Panc1 (cell line): ENCODE results near the gene ANKRD23. TPM values are rescaled to one million over a fixed set of nuclear protein-coding genes. Genes with fewer than 3 reads are reported as not detected.

Experiments
- ATAC-seq: fragments of 200-7000 bp; cut with Tn5 transposase; 2 replicates; pipeline ENCODE4 v1.9.1; 2020; ENCODE audit warnings: mild to moderate bottlenecking, moderate library complexity
- BruUV-seq: library from RNA; stranded (reverse); fragments of 400-500 nt; replicated peaks from 2 replicates; lab custom pipeline; 2021; lab: Mats Ljungman, UMichigan
- CTCF ChIA-PET: fragments of 300-600 bp; sonication (Branson Sonifier 250); formaldehyde crosslinking; loops from one replicate; lab custom pipeline; 2022; ENCODE audit warnings: antibody characterized with exemption; lab: Charles Lee
- POLR2A ChIA-PET: fragments of 300-600 bp; sonication (Branson Sonifier 250); formaldehyde crosslinking; loops from one replicate; lab custom pipeline; 2022; ENCODE audit warnings: antibody characterized with exemption; lab: Charles Lee
- DNase-seq: peaks from one replicate; pipeline ENCODE4 v3.0.0-alpha.2; 2010; ENCODE audit warnings: low read depth, low spot score
- H3K27ac ChIP-seq: 2 replicates; pipeline ENCODE4 v1.5.1; 2011; ENCODE audit warnings: mild to moderate bottlenecking, low read length, inconsistent platforms
- H3K27me3 ChIP-seq: fragments of 200-500 bp; sonication (Bioruptor generic); 2 replicates; pipeline ENCODE4 v1.6.0; 2014; ENCODE audit warnings: low read length, inconsistent platforms; ENCODE audit not compliant: control insufficient read depth, insufficient read depth
- H3K36me3 ChIP-seq: fragments of 200-500 bp; sonication (Bioruptor generic); 2 replicates; pipeline ENCODE4 v1.5.1; 2014; ENCODE audit warnings: inconsistent platforms, mild to moderate bottlenecking, low read length, moderate library complexity; ENCODE audit not compliant: control insufficient read depth, insufficient read depth
- H3K4me1 ChIP-seq: 2 replicates; pipeline ENCODE4 v1.5.1; 2011; ENCODE audit warnings: inconsistent platforms, mild to moderate bottlenecking, low read length, moderate library complexity; ENCODE audit not compliant: control insufficient read depth, insufficient read depth
- H3K4me3 ChIP-seq, 2 experiments: 2 replicates each; pipeline ENCODE4 v1.5.1; 2011 to 2012; ENCODE audit warnings: low read depth in 2 of 2, low read length in 2 of 2, mild to moderate bottlenecking in 2 of 2, inconsistent platforms in 1 of 2, moderate library complexity in 1 of 2
- H3K9me3 ChIP-seq: fragments of 200-500 bp; sonication (Bioruptor generic); 2 replicates; pipeline ENCODE4 v1.5.1; 2014; ENCODE audit warnings: low read depth, mild to moderate bottlenecking, inconsistent platforms, low read length, moderate library complexity; ENCODE audit not compliant: control insufficient read depth, insufficient read depth
- CTCF ChIP-seq: fragments of 450-650 bp; IDR thresholded peaks from 2 replicates; pipeline ENCODE4 v1.5.1; 2017; ENCODE audit warnings: mild to moderate bottlenecking
- POLR2AphosphoS5 ChIP-seq: IDR thresholded peaks from 2 replicates; pipeline ENCODE4 v1.6.1; 2012; ENCODE audit warnings: mild to moderate bottlenecking, low read depth, low read length, moderate library complexity
- REST ChIP-seq, 2 experiments: IDR thresholded peaks; 2 replicates each; pipeline ENCODE4 v1.6.1; 2011 to 2012; ENCODE audit warnings: low read depth in 2 of 2, control low read depth in 1 of 2, low read length in 1 of 2, mild to moderate bottlenecking in 1 of 2, moderate library complexity in 1 of 2; ENCODE audit not compliant: insufficient read depth in 1 of 2
- SIN3A ChIP-seq: IDR thresholded peaks from 2 replicates; pipeline ENCODE4 v1.6.1; 2012; ENCODE audit warnings: low read depth, mild to moderate bottlenecking, low read length, moderate library complexity, borderline replicate concordance; ENCODE audit not compliant: insufficient read depth
- TCF7L2 ChIP-seq: IDR thresholded peaks from 2 replicates; pipeline ENCODE4 v1.6.1; 2011; ENCODE audit warnings: mild to moderate bottlenecking, low read depth, low read length, inconsistent platforms
- in situ Hi-C: cut with HindIII; loops from 2 replicates; pipeline ENCODE4 v1.10.0; 2016; ENCODE audit warnings: low sequenced_read_pairs, low pct_unique_long_range_greater_than_20kb
- intact Hi-C: fragments of 100-400 bp; cut with micrococcal nuclease; formaldehyde crosslinking; loops from one replicate; pipeline ENCODE4 v1.10.0; 2022; ENCODE audit not compliant: unreplicated experiment
- total RNA-seq: library from RNA; stranded (reverse); gene quantifications from one replicate; pipeline ENCODE4 v1.2.1, GENCODE V29; 2021; ENCODE audit not compliant: unreplicated experiment

The ANKRD23 gene
- total RNA-seq, 1 experiment from 2014 or later = 3.2 TPM

- Histone ChIP-seq H3K4me1 (peaks cover 12% of the 10 kb centered on the region), H3K27me3 (no peaks in the 10 kb centered on the region), H3K4me3 (peak overlapping the region; percentile 66 to 70), H3K27ac (peak overlapping the region; percentile 92), H3K9me3 (no peaks in the 10 kb centered on the region), H3K36me3 (peaks cover 11% of the 10 kb centered on the region; the same call in 1 of the 2 replicates)
- intact Hi-C loops = no loop called here
- in situ Hi-C loops = no loop called here
- POLR2A ChIA-PET = interaction anchor here (0.6 kb wide), 1 partner anchor 532 kb away, joined by 7 read pairs; the partner anchor contains the start of gene NCAPH
- no peak for TF ChIP-seq REST (IDR thresholded peaks at IDR 0.05; ENCODE audit: insufficient read depth in 1 of 2, low read depth in 2 of 2, low read length in 1 of 2)
- no peak for TF ChIP-seq POLR2AphosphoS5
- DNase-seq (no peak), ATAC-seq (peak; percentile 1; the same call in 1 of the 2 replicates)
- no TSS peak for BruUV-seq
- CTCF ChIA-PET = interaction anchor here (0.6 to 1.0 kb wide), 5 partner anchors 9 to 1226 kb away, joined by 3 to 9 read pairs (median 3); no protein-coding TSS in a partner anchor
Observed at GRCh38 chr2:96867756-96868554, 24.1 kb upstream of the ANKRD23 start.

GRCh38 chr2:96866986-96867755 lies 23.4 kb upstream of the ANKRD23 start:
- Histone ChIP-seq H3K36me3 (peaks cover 11% of the 10 kb centered on the region; the same call in 1 of the 2 replicates), H3K4me3 (peak overlapping the region; percentile 66 to 70), H3K27ac (peak overlapping the region; percentile 92), H3K27me3 (no peaks in the 10 kb centered on the region), H3K4me1 (peaks cover 12% of the 10 kb centered on the region), H3K9me3 (no peaks in the 10 kb centered on the region)
- in situ Hi-C loops = no loop called here
- TF ChIP-seq SIN3A (no peak), POLR2AphosphoS5 (no peak), TCF7L2 (no peak), CTCF (no peak), REST (IDR thresholded peaks at IDR 0.05; ENCODE audit: insufficient read depth in 1 of 2, low read depth in 2 of 2, low read length in 1 of 2) (no peak)
- DNase-seq (no peak), ATAC-seq (no peak)
- intact Hi-C loops = no loop called here
- ChIA-PET POLR2A (no interaction called here), CTCF (no interaction called here)
- TSS peak; percentile 69 for BruUV-seq
